WTC11 (cell line): ENCODE data around the gene RPN2. TPM values are rescaled to one million over a fixed set of nuclear protein-coding genes. Genes with fewer than 3 reads are reported as not detected.

Experiments used
- CREM ChIP-seq: sonication (generic); formaldehyde crosslinking; IDR thresholded peaks from 2 replicates; pipeline ENCODE4 v1.8.1; 2022; ENCODE audit warnings: mild to moderate bottlenecking, missing genetic modification reagents, moderate library complexity
- ETV6 ChIP-seq: sonication (generic); formaldehyde crosslinking; IDR thresholded peaks from 2 replicates; pipeline ENCODE4 v1.8.1; 2022; ENCODE audit warnings: mild to moderate bottlenecking, missing genetic modification reagents
- FOXK1 ChIP-seq: sonication (generic); formaldehyde crosslinking; IDR thresholded peaks from 2 replicates; pipeline ENCODE4 v1.8.0; 2022; ENCODE audit warnings: mild to moderate bottlenecking, moderate library complexity, missing genetic modification reagents
- FOXP1 ChIP-seq: sonication (generic); formaldehyde crosslinking; IDR thresholded peaks from 2 replicates; pipeline ENCODE4 v1.8.0; 2022; ENCODE audit warnings: missing genetic modification reagents, mild to moderate bottlenecking, moderate library complexity, borderline replicate concordance
- GTF2I ChIP-seq: fragments of 250-450 bp; sonication (Bioruptor Pico); conservative IDR thresholded peaks from 2 replicates; pipeline ENCODE4 v1.4.0; 2021; ENCODE audit warnings: mild to moderate bottlenecking
- HMGA2 ChIP-seq: fragments of 250-450 bp; sonication (Bioruptor Pico); IDR thresholded peaks from 2 replicates; pipeline ENCODE4 v1.4.0; 2021; ENCODE audit warnings: mild to moderate bottlenecking, moderate library complexity
- IRF2 ChIP-seq: sonication (generic); formaldehyde crosslinking; IDR thresholded peaks from 2 replicates; pipeline ENCODE4 v1.8.0; 2022; ENCODE audit warnings: low read depth, missing genetic modification reagents, borderline replicate concordance
- JUN ChIP-seq: sonication (generic); formaldehyde crosslinking; IDR thresholded peaks from 2 replicates; pipeline ENCODE4 v1.8.0; 2023; ENCODE audit warnings: mild to moderate bottlenecking, missing genetic modification reagents
- MXD4 ChIP-seq: fragments of 250-450 bp; sonication (Bioruptor Pico); IDR thresholded peaks from 2 replicates; pipeline ENCODE4 v1.8.0; 2021; ENCODE audit warnings: mild to moderate bottlenecking, moderate library complexity, borderline replicate concordance
- NR3C1 ChIP-seq: sonication (generic); formaldehyde crosslinking; conservative IDR thresholded peaks from 2 replicates; pipeline ENCODE4 v1.8.1; 2023; ENCODE audit warnings: low read depth, mild to moderate bottlenecking, missing genetic modification reagents
- PRRX2 ChIP-seq: fragments of 250-450 bp; sonication (Bioruptor Pico); IDR thresholded peaks from 2 replicates; pipeline ENCODE4 v1.8.0; 2021; ENCODE audit warnings: mild to moderate bottlenecking
- SMAD4 ChIP-seq: sonication (generic); formaldehyde crosslinking; IDR thresholded peaks from 2 replicates; pipeline ENCODE4 v1.8.0; 2022; ENCODE audit warnings: mild to moderate bottlenecking, missing genetic modification reagents
- SOX15 ChIP-seq: fragments of 250-450 bp; sonication (Bioruptor Pico); IDR thresholded peaks from 2 replicates; pipeline ENCODE4 v1.9.0; 2021; ENCODE audit warnings: mild to moderate bottlenecking
- TEAD1 ChIP-seq: sonication (generic); formaldehyde crosslinking; IDR thresholded peaks from 2 replicates; pipeline ENCODE4 v1.8.0; 2022; ENCODE audit warnings: mild to moderate bottlenecking, missing genetic modification reagents
- TEAD4 ChIP-seq: sonication (generic); formaldehyde crosslinking; IDR thresholded peaks from 2 replicates; pipeline ENCODE4 v1.8.0; 2022; ENCODE audit warnings: mild to moderate bottlenecking, missing genetic modification reagents
- ZBTB21 ChIP-seq: sonication (generic); formaldehyde crosslinking; IDR thresholded peaks from 2 replicates; pipeline ENCODE4 v1.8.1; 2023; ENCODE audit warnings: mild to moderate bottlenecking, missing genetic modification reagents, borderline replicate concordance
- ZNF121 ChIP-seq: sonication (generic); formaldehyde crosslinking; IDR thresholded peaks from 2 replicates; pipeline ENCODE4 v1.8.0; 2023; ENCODE audit warnings: missing genetic modification reagents
- ZNF232 ChIP-seq: sonication (generic); formaldehyde crosslinking; IDR thresholded peaks from 2 replicates; pipeline ENCODE4 v1.8.0; 2022; ENCODE audit warnings: mild to moderate bottlenecking, missing genetic modification reagents
- ZNF263 ChIP-seq: sonication (generic); formaldehyde crosslinking; IDR thresholded peaks from 2 replicates; pipeline ENCODE4 v1.8.1; 2022; ENCODE audit warnings: low read depth, mild to moderate bottlenecking, moderate library complexity, missing genetic modification reagents
- ZNF416 ChIP-seq: fragments of 250-450 bp; sonication (Bioruptor Pico); IDR thresholded peaks from 2 replicates; pipeline ENCODE4 v1.9.0; 2021; ENCODE audit warnings: mild to moderate bottlenecking, inconsistent platforms
- ZNF423 ChIP-seq: fragments of 250-450 bp; sonication (Bioruptor Pico); IDR thresholded peaks from 2 replicates; pipeline ENCODE4 v2.1.2; 2022; ENCODE audit warnings: mild to moderate bottlenecking, moderate library complexity
- ZNF671 ChIP-seq: fragments of 250-450 bp; sonication (Bioruptor Pico); IDR thresholded peaks from 2 replicates; pipeline ENCODE4 v1.8.0; 2021; ENCODE audit warnings: mild to moderate bottlenecking
- total RNA-seq: library from RNA; stranded (reverse); gene quantifications from 3 replicates; pipeline ENCODE4 v1.2.3, GENCODE V29; 2021
- TF ChIP-seq, protein P1 (sequence below): sonication (generic); formaldehyde crosslinking; IDR thresholded peaks from 2 replicates; pipeline ENCODE4 v1.8.1; 2023; ENCODE audit warnings: mild to moderate bottlenecking, missing genetic modification reagents, moderate library complexity
- TF ChIP-seq, protein P2 (sequence below): sonication (generic); formaldehyde crosslinking; IDR thresholded peaks from 2 replicates; pipeline ENCODE4 v1.8.1; 2023; ENCODE audit warnings: mild to moderate bottlenecking, missing genetic modification reagents, moderate library complexity
- TF ChIP-seq, protein P3 (sequence below): sonication (generic); formaldehyde crosslinking; IDR thresholded peaks from 2 replicates; pipeline ENCODE4 v1.8.0; 2022; ENCODE audit warnings: mild to moderate bottlenecking, missing genetic modification reagents
- TF ChIP-seq, protein P4 (sequence below): fragments of 250-450 bp; sonication (Bioruptor Pico); IDR thresholded peaks from 2 replicates; pipeline ENCODE4 v1.8.0; 2021; ENCODE audit warnings: mild to moderate bottlenecking
- TF ChIP-seq, protein P5 (sequence below): sonication (generic); formaldehyde crosslinking; IDR thresholded peaks from 2 replicates; pipeline ENCODE4 v1.8.1; 2022; ENCODE audit warnings: low read depth, missing genetic modification reagents, borderline replicate concordance
- TF ChIP-seq, protein P6 (sequence below): sonication (generic); formaldehyde crosslinking; IDR thresholded peaks from 2 replicates; pipeline ENCODE4 v1.8.1; 2022; ENCODE audit warnings: mild to moderate bottlenecking, moderate library complexity, missing genetic modification reagents
- TF ChIP-seq, protein P7 (sequence below): sonication (generic); formaldehyde crosslinking; conservative IDR thresholded peaks from 2 replicates; pipeline ENCODE4 v1.8.1; 2023; ENCODE audit warnings: mild to moderate bottlenecking, low read depth, missing genetic modification reagents, moderate library complexity

Gene RPN2
- total RNA-seq, 1 experiment from 2014 or later: 205 TPM

DNA sequence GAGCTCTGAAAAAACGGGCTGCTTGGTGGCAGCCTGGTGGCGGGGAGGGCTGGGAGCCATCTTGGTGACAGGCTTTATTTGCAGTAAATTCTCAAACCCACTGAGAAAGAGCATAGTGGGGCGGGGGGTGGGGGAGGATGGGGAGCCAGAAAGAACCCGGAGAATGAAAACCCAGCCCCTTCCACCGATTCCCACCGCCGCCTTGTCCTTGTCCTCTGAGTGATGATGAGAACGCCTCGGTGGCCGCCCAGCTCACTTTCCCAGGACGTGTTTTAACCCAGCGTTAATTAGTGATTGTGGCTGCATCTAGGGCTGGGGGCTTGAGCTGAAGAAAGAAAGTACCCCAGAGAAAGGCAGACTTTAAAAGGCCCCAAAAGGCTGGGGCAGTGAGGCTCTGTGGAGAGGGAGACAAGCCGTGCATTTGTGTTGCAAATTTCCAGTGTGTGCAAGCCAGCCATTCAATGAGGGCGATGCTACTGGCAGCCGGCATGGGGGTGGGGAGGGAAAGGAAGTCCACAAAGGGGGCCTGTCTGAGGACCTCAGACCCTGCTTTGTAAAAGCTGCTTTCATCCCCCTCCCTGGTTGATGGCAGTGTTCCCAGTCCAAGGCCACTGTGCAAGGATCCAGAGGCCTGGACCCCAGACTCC, 88.7 kb downstream of the RPN2 start (continued):
- TF ChIP-seq, protein P1, sequence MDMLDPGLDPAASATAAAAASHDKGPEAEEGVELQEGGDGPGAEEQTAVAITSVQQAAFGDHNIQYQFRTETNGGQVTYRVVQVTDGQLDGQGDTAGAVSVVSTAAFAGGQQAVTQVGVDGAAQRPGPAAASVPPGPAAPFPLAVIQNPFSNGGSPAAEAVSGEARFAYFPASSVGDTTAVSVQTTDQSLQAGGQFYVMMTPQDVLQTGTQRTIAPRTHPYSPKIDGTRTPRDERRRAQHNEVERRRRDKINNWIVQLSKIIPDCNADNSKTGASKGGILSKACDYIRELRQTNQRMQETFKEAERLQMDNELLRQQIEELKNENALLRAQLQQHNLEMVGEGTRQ (CRISPR knock-in tag): peak; percentile 8; the same call in 1 of the 2 replicates
- TF ChIP-seq MXD4 (CRISPR knock-in tag): no peak
- no peak for TF ChIP-seq TEAD4
- no peak for TF ChIP-seq IRF2 (CRISPR knock-in tag)
- no peak for TF ChIP-seq PRRX2 (CRISPR knock-in tag)
- TF ChIP-seq, protein P2, sequence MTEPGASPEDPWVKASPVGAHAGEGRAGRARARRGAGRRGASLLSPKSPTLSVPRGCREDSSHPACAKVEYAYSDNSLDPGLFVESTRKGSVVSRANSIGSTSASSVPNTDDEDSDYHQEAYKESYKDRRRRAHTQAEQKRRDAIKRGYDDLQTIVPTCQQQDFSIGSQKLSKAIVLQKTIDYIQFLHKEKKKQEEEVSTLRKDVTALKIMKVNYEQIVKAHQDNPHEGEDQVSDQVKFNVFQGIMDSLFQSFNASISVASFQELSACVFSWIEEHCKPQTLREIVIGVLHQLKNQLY (CRISPR knock-in tag): no peak
- no peak for TF ChIP-seq HMGA2 (CRISPR knock-in tag)
- no peak for TF ChIP-seq ETV6 (CRISPR knock-in tag)
- TF ChIP-seq FOXK1: 0 out of 2 replicates have a peak, but pooled peaks have one; percentile 23
- no peak for TF ChIP-seq ZNF416 (CRISPR knock-in tag)
- TF ChIP-seq ZNF121 (CRISPR knock-in tag): no peak
- no peak for TF ChIP-seq GTF2I (CRISPR knock-in tag)
- peak; percentile 35; the same call in 1 of the 2 replicates for TF ChIP-seq TEAD1 (CRISPR knock-in tag)
- no peak for TF ChIP-seq ZNF423 (CRISPR knock-in tag)
- no peak for TF ChIP-seq ZNF232 (CRISPR knock-in tag)
- TF ChIP-seq, protein P3, sequence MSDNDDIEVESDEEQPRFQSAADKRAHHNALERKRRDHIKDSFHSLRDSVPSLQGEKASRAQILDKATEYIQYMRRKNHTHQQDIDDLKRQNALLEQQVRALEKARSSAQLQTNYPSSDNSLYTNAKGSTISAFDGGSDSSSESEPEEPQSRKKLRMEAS (CRISPR knock-in tag): peak; percentile 26; the same call in 1 of the 2 replicates
- TF ChIP-seq SMAD4 (CRISPR knock-in tag): no peak
- TF ChIP-seq FOXP1 (CRISPR knock-in tag): no peak
- TF ChIP-seq, protein P4, sequence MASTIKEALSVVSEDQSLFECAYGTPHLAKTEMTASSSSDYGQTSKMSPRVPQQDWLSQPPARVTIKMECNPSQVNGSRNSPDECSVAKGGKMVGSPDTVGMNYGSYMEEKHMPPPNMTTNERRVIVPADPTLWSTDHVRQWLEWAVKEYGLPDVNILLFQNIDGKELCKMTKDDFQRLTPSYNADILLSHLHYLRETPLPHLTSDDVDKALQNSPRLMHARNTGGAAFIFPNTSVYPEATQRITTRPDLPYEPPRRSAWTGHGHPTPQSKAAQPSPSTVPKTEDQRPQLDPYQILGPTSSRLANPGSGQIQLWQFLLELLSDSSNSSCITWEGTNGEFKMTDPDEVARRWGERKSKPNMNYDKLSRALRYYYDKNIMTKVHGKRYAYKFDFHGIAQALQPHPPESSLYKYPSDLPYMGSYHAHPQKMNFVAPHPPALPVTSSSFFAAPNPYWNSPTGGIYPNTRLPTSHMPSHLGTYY (CRISPR knock-in tag): no peak
- TF ChIP-seq ZBTB21 (CRISPR knock-in tag): peak; percentile 62; the same call in 1 of the 2 replicates
- TF ChIP-seq NR3C1 (CRISPR knock-in tag): 0 out of 2 replicates have a peak, but pooled peaks have one; percentile 29
- TF ChIP-seq CREM (CRISPR knock-in tag): no peak
- no peak for TF ChIP-seq ZNF263 (CRISPR knock-in tag)
- TF ChIP-seq SOX15 (CRISPR knock-in tag): no peak
- TF ChIP-seq, protein P5, sequence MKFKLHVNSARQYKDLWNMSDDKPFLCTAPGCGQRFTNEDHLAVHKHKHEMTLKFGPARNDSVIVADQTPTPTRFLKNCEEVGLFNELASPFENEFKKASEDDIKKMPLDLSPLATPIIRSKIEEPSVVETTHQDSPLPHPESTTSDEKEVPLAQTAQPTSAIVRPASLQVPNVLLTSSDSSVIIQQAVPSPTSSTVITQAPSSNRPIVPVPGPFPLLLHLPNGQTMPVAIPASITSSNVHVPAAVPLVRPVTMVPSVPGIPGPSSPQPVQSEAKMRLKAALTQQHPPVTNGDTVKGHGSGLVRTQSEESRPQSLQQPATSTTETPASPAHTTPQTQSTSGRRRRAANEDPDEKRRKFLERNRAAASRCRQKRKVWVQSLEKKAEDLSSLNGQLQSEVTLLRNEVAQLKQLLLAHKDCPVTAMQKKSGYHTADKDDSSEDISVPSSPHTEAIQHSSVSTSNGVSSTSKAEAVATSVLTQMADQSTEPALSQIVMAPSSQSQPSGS (CRISPR knock-in tag): no peak
- TF ChIP-seq ZNF671: no peak
- TF ChIP-seq, protein P6, sequence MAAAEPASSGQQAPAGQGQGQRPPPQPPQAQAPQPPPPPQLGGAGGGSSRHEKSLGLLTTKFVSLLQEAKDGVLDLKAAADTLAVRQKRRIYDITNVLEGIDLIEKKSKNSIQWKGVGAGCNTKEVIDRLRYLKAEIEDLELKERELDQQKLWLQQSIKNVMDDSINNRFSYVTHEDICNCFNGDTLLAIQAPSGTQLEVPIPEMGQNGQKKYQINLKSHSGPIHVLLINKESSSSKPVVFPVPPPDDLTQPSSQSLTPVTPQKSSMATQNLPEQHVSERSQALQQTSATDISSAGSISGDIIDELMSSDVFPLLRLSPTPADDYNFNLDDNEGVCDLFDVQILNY (CRISPR knock-in tag): no peak
- no peak for TF ChIP-seq JUN (CRISPR knock-in tag)
- TF ChIP-seq, protein P7, sequence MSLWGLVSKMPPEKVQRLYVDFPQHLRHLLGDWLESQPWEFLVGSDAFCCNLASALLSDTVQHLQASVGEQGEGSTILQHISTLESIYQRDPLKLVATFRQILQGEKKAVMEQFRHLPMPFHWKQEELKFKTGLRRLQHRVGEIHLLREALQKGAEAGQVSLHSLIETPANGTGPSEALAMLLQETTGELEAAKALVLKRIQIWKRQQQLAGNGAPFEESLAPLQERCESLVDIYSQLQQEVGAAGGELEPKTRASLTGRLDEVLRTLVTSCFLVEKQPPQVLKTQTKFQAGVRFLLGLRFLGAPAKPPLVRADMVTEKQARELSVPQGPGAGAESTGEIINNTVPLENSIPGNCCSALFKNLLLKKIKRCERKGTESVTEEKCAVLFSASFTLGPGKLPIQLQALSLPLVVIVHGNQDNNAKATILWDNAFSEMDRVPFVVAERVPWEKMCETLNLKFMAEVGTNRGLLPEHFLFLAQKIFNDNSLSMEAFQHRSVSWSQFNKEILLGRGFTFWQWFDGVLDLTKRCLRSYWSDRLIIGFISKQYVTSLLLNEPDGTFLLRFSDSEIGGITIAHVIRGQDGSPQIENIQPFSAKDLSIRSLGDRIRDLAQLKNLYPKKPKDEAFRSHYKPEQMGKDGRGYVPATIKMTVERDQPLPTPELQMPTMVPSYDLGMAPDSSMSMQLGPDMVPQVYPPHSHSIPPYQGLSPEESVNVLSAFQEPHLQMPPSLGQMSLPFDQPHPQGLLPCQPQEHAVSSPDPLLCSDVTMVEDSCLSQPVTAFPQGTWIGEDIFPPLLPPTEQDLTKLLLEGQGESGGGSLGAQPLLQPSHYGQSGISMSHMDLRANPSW: no peak
